ENCODE measurements around the gene NOL9.

NOL9 gene

GRCh38 chr1:6590046-6590445 lies 35.7 kb upstream of the NOL9 start:
- no peak for DNase-seq (ENCODE audit: low spot score)

- DNase-seq (ENCODE audit: low spot score), result no peak
These were observed 34.7 kb upstream of the NOL9 start for GRCh38 chr1:6588893-6589520.

DNA sequence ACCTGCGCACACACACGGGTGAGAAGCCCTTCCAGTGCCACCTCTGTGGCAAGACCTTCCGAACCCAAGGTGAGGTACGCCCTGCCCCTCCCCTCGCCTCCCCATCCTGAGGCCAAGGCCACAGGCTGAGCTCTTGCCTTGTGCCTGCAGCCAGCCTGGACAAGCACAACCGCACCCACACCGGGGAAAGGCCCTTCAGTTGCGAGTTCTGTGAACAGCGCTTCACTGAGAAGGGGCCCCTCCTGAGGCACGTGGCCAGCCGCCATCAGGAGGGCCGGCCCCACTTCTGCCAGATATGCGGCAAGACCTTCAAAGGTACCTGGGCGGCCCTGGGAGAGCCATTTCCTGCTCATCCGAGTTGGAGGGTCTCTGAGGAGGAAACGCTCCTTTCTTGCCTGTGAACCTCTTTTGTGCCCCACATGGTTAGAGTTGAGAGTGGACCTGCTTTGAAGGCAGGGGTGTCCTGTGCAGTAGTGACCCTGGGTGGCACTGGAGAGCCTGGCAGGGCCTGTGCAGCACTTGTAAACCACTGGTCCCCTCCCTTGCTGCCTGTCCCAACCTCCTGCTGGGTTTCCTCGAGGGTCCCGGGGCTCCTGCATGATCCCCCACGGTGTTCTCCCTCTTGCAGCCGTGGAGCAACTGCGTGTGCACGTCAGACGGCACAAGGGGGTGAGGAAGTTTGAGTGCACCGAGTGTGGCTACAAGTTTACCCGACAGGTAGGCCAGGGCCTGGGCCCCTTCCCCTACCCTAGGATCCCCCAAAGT lies 34.0 kb upstream of the NOL9 start:
- no peak for DNase-seq (ENCODE audit: low spot score)

DNA sequence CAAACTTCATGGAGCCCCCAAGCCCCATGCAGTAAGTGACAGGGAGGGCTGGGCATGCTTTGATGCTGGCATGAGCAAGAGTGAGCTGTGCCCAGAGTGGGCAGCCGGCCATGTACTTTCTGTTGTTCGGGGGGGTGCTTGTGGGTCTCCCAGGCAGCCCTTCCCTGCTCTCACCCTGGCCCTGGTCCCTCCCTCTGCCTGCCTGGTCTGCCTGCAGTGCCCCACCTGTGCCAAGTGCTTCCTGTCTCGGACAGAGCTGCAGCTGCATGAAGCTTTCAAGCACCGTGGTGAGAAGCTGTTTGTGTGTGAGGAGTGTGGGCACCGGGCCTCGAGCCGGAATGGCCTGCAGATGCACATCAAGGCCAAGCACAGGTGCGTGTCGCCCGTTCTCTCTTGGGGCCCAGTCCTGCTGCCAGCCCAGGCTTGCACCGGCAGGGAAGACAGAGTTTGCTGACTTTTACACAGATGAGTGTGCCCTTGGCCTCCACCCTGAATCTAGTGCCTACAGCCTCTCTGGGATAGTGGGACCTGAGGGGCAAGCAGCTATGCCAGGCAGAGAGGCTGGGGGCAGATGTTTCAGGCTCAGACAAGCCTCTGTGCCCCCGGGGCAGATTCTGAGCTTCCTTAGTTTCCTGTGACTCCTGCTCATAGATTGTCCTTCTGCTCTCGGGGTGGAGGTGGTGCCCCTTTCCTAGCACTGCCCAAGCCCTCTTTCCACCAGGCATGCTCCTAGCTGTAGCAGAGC lies 33.1 kb upstream of the NOL9 start:
- DNase-seq (ENCODE audit: low spot score), result no peak

DNA sequence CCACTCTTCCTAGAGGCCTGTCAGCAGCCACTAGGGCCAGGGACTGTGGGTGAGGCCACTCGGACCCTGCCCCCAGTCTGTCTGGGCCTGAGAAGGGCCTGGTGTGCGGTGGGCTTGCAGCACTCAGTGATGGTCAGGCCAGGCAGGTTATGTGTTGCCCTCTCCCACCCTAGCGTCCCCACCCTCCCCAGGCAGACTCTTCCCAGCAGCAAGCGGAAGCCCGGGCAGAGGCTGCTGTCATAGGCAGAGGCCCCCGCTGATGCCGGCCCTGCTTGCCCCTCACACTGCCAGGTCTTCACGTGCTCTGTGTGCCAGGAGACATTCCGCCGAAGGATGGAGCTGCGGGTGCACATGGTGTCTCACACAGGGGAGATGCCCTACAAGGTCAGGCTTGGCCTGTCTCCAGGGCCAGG lies 32.1 kb upstream of the NOL9 start:
- no peak for DNase-seq (ENCODE audit: low spot score)

GRCh38 chr1:6585841-6586240 lies 31.5 kb upstream of the NOL9 start:
- no peak for DNase-seq (ENCODE audit: low spot score)

- DNase-seq (ENCODE audit: low spot score), result no peak
These were observed 30.9 kb upstream of the NOL9 start for GRCh38 chr1:6585081-6585722.

- no peak for DNase-seq (ENCODE audit: low spot score)
These were observed 30.1 kb upstream of the NOL9 start for GRCh38 chr1:6584126-6585080.

DNA sequence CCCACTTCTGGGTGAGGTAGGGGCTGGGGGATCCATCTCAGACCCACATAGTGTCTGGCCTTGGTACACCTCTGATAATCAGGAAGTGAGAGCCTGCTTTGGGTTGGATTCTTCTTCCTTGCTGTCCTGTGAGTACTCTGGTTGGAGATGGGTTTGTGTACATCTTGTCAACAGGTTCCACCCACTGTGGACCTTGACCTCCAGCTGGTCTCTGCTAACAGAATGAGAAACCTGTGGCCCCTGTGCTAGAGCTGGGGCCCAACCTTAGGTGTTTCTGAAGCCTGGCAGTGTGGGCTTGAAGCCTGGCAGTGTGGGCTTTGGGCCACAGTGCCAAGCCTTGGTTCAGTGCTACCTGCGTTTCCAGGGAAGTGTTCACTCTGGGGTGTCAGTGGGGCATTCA lies 28.1 kb upstream of the NOL9 start:
- DNase-seq (ENCODE audit: low spot score), result no peak

DNA sequence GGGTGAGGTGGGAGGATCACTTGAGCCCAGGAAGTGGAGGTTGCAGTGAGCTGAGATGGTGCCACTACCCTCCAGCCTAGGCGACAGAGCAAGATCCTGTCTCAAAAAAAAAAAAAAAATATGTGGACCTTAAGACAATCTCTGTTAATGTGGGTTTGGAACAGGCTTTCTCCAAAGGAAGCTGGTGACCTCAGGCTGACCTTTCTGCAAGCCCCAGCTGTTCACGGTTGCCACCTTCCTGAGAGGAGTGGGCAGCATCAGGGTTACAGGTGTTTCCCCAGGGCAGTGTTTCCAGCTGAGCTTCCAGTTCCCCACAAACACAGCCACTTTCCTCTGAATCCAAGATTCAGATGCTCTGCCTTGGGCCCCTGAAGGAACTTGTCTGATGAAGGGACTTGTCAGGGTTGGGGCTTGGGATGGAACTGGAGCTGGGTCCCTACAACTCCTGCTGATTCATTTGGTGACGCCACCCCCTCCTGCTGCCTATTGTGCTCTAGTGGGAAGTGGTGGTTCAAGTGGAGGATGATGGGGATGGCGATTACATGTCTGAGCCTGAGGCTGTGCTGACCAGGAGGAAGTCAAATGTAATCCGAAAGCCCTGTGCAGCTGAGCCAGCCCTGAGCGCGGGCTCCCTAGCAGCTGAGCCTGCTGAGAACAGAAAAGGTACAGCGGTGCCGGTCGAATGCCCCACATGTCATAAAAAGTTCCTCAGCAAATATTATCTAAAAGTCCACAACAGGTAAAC lies 27.4 kb upstream of the NOL9 start:
- no peak for DNase-seq (ENCODE audit: low spot score)

DNA sequence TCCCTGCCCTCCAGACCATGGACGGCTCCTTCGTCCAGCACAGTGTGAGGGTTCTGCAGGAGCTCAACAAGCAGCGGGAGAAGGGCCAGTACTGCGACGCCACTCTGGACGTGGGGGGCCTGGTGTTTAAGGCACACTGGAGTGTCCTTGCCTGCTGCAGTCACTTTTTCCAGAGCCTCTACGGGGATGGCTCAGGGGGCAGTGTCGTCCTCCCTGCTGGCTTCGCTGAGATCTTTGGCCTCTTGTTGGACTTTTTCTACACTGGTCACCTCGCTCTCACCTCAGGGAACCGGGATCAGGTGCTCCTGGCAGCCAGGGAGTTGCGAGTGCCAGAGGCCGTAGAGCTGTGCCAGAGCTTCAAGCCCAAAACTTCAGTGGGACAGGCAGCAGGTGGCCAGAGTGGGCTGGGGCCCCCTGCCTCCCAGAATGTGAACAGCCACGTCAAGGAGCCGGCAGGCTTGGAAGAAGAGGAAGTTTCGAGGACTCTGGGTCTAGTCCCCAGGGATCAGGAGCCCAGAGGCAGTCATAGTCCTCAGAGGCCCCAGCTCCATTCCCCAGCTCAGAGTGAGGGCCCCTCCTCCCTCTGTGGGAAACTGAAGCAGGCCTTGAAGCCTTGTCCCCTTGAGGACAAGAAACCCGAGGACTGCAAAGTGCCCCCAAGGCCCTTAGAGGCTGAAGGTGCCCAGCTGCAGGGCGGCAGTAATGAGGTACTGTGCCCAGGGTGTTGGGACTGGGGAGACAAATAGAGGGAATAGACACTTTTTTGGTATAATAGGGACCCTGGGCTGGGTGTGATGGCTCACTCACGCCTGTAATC lies 26.5 kb upstream of the NOL9 start:
- DNase-seq (ENCODE audit: low spot score), result no peak

DNA sequence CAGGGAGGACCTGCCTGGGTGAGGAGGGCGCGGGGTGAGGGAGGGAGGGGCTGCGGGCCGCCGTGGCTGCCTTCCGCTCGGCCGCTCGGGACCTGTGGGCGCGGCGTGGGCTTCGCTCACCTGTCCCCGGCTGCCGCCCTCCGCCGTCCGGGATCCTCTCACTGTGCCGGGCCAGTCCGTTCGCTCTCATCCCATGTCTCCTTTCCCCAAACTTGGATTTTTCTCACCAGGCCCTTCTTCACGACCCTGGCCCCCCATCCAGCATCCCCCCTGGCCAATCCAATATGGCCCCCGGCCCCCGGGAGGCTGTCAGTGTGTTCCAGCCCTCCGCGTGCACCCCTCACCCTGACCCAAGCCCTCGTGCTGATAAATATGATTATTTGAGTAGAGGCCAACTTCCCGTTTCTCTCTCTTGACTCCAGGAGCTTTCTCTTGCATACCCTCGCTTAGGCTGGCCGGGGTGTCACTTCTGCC lies 25.8 kb upstream of the NOL9 start:
- peak; percentile 33 for DNase-seq (ENCODE audit: low spot score)

- DNase-seq (ENCODE audit: low spot score), result peak; percentile 100
These were observed 25.2 kb upstream of the NOL9 start, which contains the start of gene ZBTB48 for GRCh38 chr1:6579374-6580118. TSS of gene ZBTB48 (plus strand) at chr1:6579994. CDS start at chr1:6580610, 616 bp downstream.

- no peak for DNase-seq (ENCODE audit: low spot score)
These were observed 24.5 kb upstream of the NOL9 start for GRCh38 chr1:6578624-6579373.

- DNase-seq (ENCODE audit: low spot score), result peak; percentile 50
These were observed 23.7 kb upstream of the NOL9 start for GRCh38 chr1:6577831-6578525.

DNA sequence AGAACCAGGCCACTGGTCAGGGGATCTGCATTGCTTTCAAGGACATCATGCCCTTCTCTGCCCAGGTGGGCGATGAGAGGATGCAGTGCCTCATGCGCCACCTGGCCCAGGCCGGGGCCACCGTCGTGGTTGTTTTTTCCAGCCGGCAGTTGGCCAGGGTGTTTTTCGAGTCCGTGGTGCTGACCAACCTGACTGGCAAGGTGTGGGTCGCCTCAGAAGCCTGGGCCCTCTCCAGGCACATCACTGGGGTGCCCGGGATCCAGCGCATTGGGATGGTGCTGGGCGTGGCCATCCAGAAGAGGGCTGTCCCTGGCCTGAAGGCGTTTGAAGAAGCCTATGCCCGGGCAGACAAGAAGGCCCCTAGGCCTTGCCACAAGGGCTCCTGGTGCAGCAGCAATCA lies 20.5 kb upstream of the NOL9 start:
- no peak for DNase-seq (ENCODE audit: low spot score)

DNA sequence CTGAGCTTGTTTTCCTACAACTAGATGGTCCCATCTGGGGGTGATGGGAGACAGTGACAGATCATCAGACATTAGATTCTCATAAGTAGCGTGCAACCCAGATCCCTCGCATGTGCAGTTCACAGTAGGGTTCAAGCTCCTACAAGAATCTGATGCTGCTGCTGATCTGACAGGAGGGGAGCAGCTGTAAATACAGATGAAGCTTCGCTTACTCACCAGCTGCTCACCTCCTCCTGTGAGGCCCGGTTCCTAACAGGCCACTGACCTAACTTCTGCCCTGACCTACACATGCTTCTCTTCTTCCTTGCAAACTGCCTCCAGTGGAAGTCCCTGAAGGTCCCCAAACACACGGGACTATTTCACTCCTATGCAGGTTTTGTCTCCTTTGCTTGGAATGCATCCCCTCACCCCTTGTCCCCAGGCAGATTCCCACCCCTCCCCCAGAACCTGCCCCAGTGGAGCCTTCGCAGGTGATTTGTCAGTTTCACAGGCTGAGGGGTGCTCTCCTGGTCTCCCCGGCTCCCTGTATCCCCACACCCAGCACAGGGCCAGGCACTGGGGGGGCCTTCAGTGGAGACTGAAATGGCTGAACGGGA lies 19.8 kb upstream of the NOL9 start:
- DNase-seq (ENCODE audit: low spot score), result no peak

All from GM03348 (cell line).